Measurements from ENCODE around the gene IGF2BP1.

IGF2BP1 gene

GRCh38 chr17:49104511-49105074 lies 107.4 kb downstream of the IGF2BP1 start:
- no peak for DNase-seq

All from NCI-H2171 (cell line).